ENCODE measurements around the gene CDH16. TPM values are rescaled to one million over a fixed set of nuclear protein-coding genes. Genes with fewer than 3 reads are reported as not detected.
"Not testable (repeated sequence)": the region's sequence is repeated elsewhere in the genome, so short reads cannot be mapped to it uniquely, and the experiment has no call there.

Gene CDH16
- total RNA-seq, 1 donor from 2014 or later = not detected

DNA sequence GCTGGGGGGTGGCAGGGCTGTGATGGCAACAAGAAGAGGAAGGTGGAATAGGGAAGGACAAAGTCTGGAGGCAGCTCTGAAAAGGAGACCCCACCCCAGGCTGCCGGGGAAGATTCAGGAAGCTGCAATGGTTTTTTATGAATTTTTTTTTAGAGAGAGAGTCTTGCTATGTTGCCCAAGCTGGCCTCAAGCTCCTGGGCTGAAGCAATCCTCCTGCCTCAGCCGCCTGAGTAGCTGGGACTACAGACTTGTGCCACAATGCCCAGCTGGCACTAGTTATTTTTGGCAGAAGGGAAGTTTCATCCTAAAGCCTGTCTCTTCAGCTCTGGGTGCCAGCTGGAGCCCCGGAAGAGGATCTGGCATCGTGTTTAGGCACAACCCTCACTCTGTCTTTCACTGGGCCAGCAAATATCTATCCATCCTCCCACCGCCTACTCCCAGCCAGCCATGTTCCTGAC is 41.0 kb upstream of the CDH16 start:
- H3K9me3 ChIP-seq = no peaks in the 10 kb centered on the region
- intact Hi-C loops (cut with DNase I) = no loop called here
- H3K27ac ChIP-seq = no peak overlapping the region
- DNase-seq (no peak), ATAC-seq (peak; percentile 47)
- H3K4me1 ChIP-seq = no peaks in the 10 kb centered on the region
- H3K36me3 ChIP-seq = no peaks in the 10 kb centered on the region
- H3K27me3 ChIP-seq = no peaks in the 10 kb centered on the region
- TF ChIP-seq, protein P1, sequence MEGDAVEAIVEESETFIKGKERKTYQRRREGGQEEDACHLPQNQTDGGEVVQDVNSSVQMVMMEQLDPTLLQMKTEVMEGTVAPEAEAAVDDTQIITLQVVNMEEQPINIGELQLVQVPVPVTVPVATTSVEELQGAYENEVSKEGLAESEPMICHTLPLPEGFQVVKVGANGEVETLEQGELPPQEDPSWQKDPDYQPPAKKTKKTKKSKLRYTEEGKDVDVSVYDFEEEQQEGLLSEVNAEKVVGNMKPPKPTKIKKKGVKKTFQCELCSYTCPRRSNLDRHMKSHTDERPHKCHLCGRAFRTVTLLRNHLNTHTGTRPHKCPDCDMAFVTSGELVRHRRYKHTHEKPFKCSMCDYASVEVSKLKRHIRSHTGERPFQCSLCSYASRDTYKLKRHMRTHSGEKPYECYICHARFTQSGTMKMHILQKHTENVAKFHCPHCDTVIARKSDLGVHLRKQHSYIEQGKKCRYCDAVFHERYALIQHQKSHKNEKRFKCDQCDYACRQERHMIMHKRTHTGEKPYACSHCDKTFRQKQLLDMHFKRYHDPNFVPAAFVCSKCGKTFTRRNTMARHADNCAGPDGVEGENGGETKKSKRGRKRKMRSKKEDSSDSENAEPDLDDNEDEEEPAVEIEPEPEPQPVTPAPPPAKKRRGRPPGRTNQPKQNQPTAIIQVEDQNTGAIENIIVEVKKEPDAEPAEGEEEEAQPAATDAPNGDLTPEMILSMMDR (IDR thresholded peaks at IDR 0.05) = no peak
- no peak overlapping the region for H3K4me3 ChIP-seq

DNA sequence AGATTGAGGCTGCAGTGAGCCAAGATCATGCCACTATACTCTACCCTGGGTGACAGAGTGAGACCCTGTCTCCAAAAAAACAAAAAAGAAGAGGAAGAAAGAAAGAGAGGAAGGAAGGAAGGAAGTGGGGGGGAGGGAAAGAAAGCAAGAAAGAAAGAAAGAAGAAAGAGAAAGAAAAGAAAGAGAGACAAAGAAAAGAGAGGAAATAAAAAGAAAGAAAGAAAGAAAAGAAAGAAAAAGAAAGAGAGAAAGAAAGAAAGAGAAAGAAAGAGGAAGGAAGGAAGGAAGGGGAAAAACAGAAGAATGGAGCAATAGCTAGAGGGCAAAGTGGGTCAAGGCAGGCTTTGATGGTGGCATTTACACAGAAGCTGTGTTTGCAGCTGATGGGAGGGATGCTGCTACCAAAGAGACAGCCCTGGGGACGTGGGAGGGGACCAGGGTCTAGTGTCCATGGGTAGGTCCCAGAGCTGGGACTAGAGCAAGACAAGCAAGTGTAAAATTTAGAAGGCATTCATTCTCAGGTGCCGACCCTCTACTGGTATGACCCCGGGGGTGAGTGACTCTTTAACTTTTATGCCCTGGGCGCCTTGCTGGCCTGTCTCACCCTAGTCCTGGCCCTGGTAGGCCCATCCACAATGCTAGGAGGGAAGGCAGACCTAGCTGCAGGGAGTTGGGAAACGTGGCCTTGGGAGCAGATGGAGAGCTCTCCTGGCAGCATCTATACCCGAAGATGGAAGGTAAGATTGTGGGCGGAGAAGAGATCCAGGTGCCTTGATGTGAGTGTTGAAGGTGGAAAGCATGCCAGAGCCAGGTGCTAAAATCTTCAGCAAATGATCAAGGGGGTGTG is 40.4 kb upstream of the CDH16 start:
- TF ChIP-seq, protein P1 (IDR thresholded peaks at IDR 0.05) = no peak
- H3K9me3 ChIP-seq = no peaks in the 10 kb centered on the region
- no peak overlapping the region for H3K27ac ChIP-seq
- no peak for DNase-seq
- ATAC-seq = no peak
- H3K27me3 ChIP-seq = no peaks in the 10 kb centered on the region
- H3K4me3 ChIP-seq = no peak overlapping the region
- no peaks in the 10 kb centered on the region for H3K36me3 ChIP-seq
- intact Hi-C loops (cut with DNase I) = no loop called here
- H3K4me1 ChIP-seq = no peaks in the 10 kb centered on the region

DNA sequence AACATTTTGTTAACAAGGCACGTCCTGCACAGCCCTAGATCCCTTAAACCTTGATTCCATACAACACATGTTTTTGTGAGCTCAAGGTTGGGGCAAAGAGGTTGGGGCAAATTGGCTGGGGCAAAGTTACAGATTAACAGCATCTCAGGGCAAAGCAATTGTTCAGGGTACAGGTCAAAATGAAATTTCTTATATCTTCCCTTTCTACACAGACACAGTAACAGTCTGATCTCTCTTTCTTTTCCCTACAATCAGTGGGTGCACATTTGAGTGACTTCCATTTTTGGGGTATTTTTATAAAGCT is 37.4 kb upstream of the CDH16 start:
- H3K27ac ChIP-seq; ATAC-seq; H3K27me3 ChIP-seq; H3K4me1 ChIP-seq; H3K9me3 ChIP-seq; H3K4me3 ChIP-seq; H3K36me3 ChIP-seq; intact Hi-C loops (cut with DNase I); DNase-seq: not testable (repeated sequence)

DNA sequence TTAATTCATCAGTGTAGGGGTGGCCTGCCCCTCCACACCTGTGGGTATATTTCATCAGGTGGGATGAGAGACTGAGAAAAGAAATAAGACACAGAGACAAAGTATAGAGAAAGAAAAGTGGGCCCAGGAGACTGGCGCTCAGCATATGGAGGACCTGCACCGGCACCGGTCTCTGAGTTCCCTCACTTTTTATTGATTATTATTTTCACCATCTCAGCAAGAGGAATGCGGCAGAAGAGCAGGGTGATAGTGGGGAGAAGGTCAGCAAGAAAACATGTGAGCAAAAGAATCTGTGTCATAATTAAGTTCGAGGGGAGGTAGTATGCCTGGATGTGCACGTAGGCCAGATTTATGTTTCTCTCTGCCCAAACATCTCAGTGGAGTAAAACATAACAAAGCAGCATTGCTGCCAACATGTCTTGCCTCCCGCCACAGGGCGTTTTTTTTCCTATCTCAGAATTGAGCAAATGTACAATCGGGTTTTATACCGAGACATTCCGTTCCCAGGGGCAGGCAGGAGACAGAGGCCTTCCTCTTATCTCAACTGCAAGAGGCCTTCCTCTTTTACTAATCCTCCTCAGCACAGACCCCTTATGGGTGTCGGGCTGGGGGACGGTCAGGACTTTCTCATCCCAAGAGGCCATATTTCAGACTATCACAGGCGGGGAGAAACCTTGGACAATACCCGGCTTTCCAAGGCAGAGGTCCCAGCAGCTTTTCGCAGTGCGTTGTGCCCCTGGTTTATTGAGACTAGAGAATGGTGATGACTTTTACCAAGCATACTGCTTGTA is 36.9 kb upstream of the CDH16 start:
- DNase-seq; H3K27me3 ChIP-seq; intact Hi-C loops (cut with DNase I); ATAC-seq; H3K27ac ChIP-seq; H3K9me3 ChIP-seq; H3K36me3 ChIP-seq; H3K4me3 ChIP-seq; H3K4me1 ChIP-seq: not testable (repeated sequence)

DNA sequence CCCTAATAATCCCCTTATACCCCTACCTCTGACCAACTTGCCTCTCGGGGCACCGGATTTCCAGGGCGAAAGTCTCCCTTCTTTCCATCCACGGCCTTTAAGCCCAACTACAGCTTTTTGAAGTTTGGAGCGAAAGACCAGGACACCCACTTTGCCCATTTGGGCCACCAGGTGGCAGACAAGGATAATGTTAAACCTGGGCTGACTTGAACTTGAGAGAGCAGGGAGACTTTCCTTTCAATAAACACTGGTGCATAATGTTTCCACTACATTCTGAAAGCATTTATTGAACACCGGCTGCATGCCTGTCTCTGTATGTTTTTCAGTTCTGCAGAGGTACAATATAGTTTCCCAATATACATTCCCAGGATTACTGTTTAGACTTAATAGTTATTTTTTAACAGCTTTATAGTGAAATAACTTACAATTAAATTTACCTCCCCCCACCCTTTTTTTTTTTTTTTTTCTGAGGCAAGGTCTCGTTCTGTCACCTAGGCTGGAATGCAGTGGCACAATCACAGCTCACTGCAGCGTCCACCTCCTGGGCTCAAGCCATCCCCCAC is 35.5 kb upstream of the CDH16 start:
- no peaks in the 10 kb centered on the region for H3K4me1 ChIP-seq

DNA sequence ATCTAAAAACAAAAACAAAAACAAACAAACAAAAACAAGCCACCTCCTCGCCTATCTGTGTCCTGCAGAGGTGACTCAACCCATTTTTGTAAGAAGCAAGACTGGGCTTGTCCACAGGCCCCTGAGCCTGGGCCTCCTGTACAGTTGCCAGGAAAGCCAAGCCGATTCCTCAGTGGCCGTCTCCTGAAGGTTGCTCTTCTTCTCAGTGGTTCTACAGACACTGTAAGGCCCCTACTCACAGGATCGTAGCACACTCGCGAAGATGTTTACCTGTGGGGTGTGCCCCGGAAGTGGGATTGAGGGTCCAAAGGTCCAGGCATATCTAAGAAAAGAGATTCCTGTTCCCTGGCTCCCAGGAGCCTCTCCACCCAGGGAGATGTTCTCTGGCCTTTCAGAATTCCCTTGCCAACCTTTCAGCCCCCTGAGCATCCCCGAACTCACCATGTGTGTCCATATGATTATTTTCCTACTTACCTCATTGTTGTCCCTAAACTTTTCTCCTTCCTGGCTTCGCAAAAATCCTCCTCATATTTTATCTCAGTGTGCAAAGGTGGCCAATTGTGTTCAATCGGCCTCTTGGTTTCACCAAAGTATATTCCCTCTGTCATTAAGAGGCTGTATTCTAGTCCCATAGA is 34.9 kb upstream of the CDH16 start:
- H3K27ac ChIP-seq = no peak overlapping the region
- peaks cover 4% of the 10 kb centered on the region for H3K4me1 ChIP-seq
- H3K36me3 ChIP-seq = no peaks in the 10 kb centered on the region
- H3K9me3 ChIP-seq = no peaks in the 10 kb centered on the region
- DNase-seq (no peak), ATAC-seq (no peak)
- peaks cover 20% of the 10 kb centered on the region for H3K27me3 ChIP-seq
- TF ChIP-seq, protein P1 (IDR thresholded peaks at IDR 0.05) = no peak
- intact Hi-C loops (cut with DNase I) = no loop called here
- H3K4me3 ChIP-seq = no peak overlapping the region

More for the DNA sequence above, 35.5 kb upstream of the CDH16 start:
- Histone ChIP-seq H3K4me3 (no peak overlapping the region), H3K36me3 (no peaks in the 10 kb centered on the region), H3K27me3 (peaks cover 14% of the 10 kb centered on the region), H3K27ac (no peak overlapping the region), H3K9me3 (no peaks in the 10 kb centered on the region)
- intact Hi-C loops (cut with DNase I) = no loop called here
- DNase-seq (no peak), ATAC-seq (peak; percentile 95)
- TF ChIP-seq, protein P1 (IDR thresholded peaks at IDR 0.05) = peak; percentile 85

Measured in upper lobe of right lung (tissue), 1 donor.